Measurements from ENCODE around the gene CCDC102A. TPM values are rescaled to one million over a fixed set of nuclear protein-coding genes. Genes with fewer than 3 reads are reported as not detected.

CCDC102A gene
- total RNA-seq, 1 experiment from 2014 or later: 5.2 TPM

- TF ChIP-seq PRDM15 (CRISPR knock-in tag; IDR thresholded peaks at IDR 0.05): no peak
- no peak for TF ChIP-seq ZNF416 (CRISPR knock-in tag; IDR thresholded peaks at IDR 0.05)
Observed at GRCh38 chr16:57527610-57528360, 8.6 kb downstream of the CCDC102A start (continued).

GRCh38 chr16:57527027-57527426 is 9.3 kb downstream of the CCDC102A start:
- Mint-ChIP-seq H3K36me3 (no peaks in the 10 kb centered on the region), H3K4me1 (peaks cover 43% of the 10 kb centered on the region), H3K27me3 (ENCODE audit: low read depth) (peaks cover 29% of the 10 kb centered on the region), H3K9me3 (no peaks in the 10 kb centered on the region), H3K27ac (no peak overlapping the region), H3K4me3 (no peak overlapping the region)
- no peak for DNase-seq (ENCODE audit: low spot score)
- peak; percentile 11 for ATAC-seq
- ChIA-PET POLR2A (interaction anchor here (1.9 kb wide), 1 partner anchor 10 kb away, joined by 11 read pairs; the partner anchor contains the start of gene CCDC102A), CTCF (interaction anchor here (0.6 to 3.6 kb wide), 10 partner anchors 9 to 276 kb away, joined by 3 to 62 read pairs (median 10); partner anchors contain the start of genes CCDC102A, DOK4 and POLR2C)
- TF ChIP-seq ELF4 (CRISPR knock-in tag; IDR thresholded peaks at IDR 0.05; ENCODE audit: low read depth) (no peak), ZSCAN18 (CRISPR knock-in tag; IDR thresholded peaks at IDR 0.05) (no peak), USF1 (CRISPR knock-in tag; IDR thresholded peaks at IDR 0.05) (no peak), CBFB (CRISPR knock-in tag; IDR thresholded peaks at IDR 0.05; ENCODE audit: low read depth) (no peak), KAT7 (CRISPR knock-in tag; IDR thresholded peaks at IDR 0.05; ENCODE audit: borderline replicate concordance) (no peak), E2F5 (CRISPR knock-in tag; IDR thresholded peaks at IDR 0.05) (no peak), FOXP1 (CRISPR knock-in tag; IDR thresholded peaks at IDR 0.05; ENCODE audit: borderline replicate concordance) (no peak), IRF1 (CRISPR knock-in tag; IDR thresholded peaks at IDR 0.05) (no peak), NR3C1 (CRISPR knock-in tag; conservative IDR thresholded peaks at IDR 0.05; ENCODE audit: low read depth) (no peak), AFF4 (CRISPR knock-in tag; IDR thresholded peaks at IDR 0.05; ENCODE audit: borderline replicate concordance) (no peak), ATF6 (CRISPR knock-in tag; IDR thresholded peaks at IDR 0.05) (no peak), GRHL2 (CRISPR knock-in tag; IDR thresholded peaks at IDR 0.05; ENCODE audit: insufficient replicate concordance, severe bottlenecking) (no peak), FOXP4 (CRISPR knock-in tag; IDR thresholded peaks at IDR 0.05) (no peak), NR1H2 (CRISPR knock-in tag; IDR thresholded peaks at IDR 0.05) (no peak), ERG (CRISPR knock-in tag; IDR thresholded peaks at IDR 0.05) (no peak)

All from WTC11 (cell line).